Hepatocyte (in vitro differentiated cells): ENCODE results near the gene DVL1. TPM values are rescaled to one million over a fixed set of nuclear protein-coding genes. Genes with fewer than 3 reads are reported as not detected.
A peak's percentile ranks its signal among the peaks of the same experiment; 100 is the strongest.

Experiments
- DNase-seq: peaks from one replicate; pipeline ENCODE4 v3.0.0-alpha.2; 2016; ENCODE audit warnings: low spot score
- H2AFZ ChIP-seq: fragments of 200-600 bp; sonication (generic); 2 replicates; pipeline ENCODE4 v1.6.0; 2016; ENCODE audit warnings: antibody characterized with exemption, mild to moderate bottlenecking
- H3K27ac ChIP-seq: fragments of 200-600 bp; sonication (generic); 2 replicates; pipeline ENCODE4 v1.5.1; 2016; ENCODE audit warnings: mild to moderate bottlenecking
- H3K27me3 ChIP-seq: fragments of 200-600 bp; sonication (generic); 2 replicates; pipeline ENCODE4 v1.6.1; 2016
- H3K36me3 ChIP-seq: fragments of 200-600 bp; sonication (generic); replicated peaks from 2 replicates; pipeline ENCODE4 v1.5.1; 2016; ENCODE audit warnings: low read depth; ENCODE audit not compliant: insufficient read depth
- H3K4me1 ChIP-seq: fragments of 200-600 bp; sonication (generic); 2 replicates; pipeline ENCODE4 v1.5.1; 2016; ENCODE audit warnings: mild to moderate bottlenecking, moderate library complexity; ENCODE audit not compliant: insufficient read depth
- H3K4me2 ChIP-seq: fragments of 200-600 bp; sonication (generic); 2 replicates; pipeline ENCODE4 v1.6.0; 2016
- H3K4me3 ChIP-seq: fragments of 200-600 bp; sonication (generic); 2 replicates; pipeline ENCODE4 v1.5.1; 2016; ENCODE audit warnings: mild to moderate bottlenecking
- H3K79me2 ChIP-seq: fragments of 200-600 bp; sonication (generic); 2 replicates; pipeline ENCODE4 v1.6.0; 2017; ENCODE audit warnings: mild to moderate bottlenecking
- H3K9me2 ChIP-seq: fragments of 200-600 bp; sonication (generic); replicated peaks from 2 replicates; pipeline ENCODE4 v1.6.0; 2017; ENCODE audit warnings: mild to moderate bottlenecking; ENCODE audit not compliant: insufficient read depth
- H3K9me3 ChIP-seq: fragments of 200-600 bp; sonication (generic); 2 replicates; pipeline ENCODE4 v1.5.1; 2016; ENCODE audit warnings: low read depth, mild to moderate bottlenecking
- H4K20me1 ChIP-seq: fragments of 200-600 bp; sonication (generic); 2 replicates; pipeline ENCODE4 v1.6.0; 2016; ENCODE audit warnings: mild to moderate bottlenecking; ENCODE audit not compliant: insufficient read depth, poor library complexity, severe bottlenecking
- CTCF ChIP-seq: fragments of 200-600 bp; sonication (generic); IDR thresholded peaks from 2 replicates; pipeline ENCODE4 v1.5.1; 2016; ENCODE audit warnings: antibody characterized with exemption, mild to moderate bottlenecking; ENCODE audit not compliant: poor library complexity
- EZH2 ChIP-seq: fragments of 200-600 bp; sonication (generic); IDR thresholded peaks from 2 replicates; pipeline ENCODE4 v1.6.1; 2016; ENCODE audit warnings: antibody characterized with exemption, mild to moderate bottlenecking, borderline replicate concordance
- EZH2phosphoT487 ChIP-seq: fragments of 200-600 bp; sonication (generic); IDR thresholded peaks from one replicate; pipeline ENCODE4 v1.6.1; 2018; ENCODE audit warnings: antibody characterized with exemption, mild to moderate bottlenecking, low read depth, moderate library complexity; ENCODE audit not compliant: unreplicated experiment, severe bottlenecking
- WGBS: methylation state at CpG from one replicate; pipeline ENCODE4 v1.1.6; 2016; ENCODE audit warnings: low lambda C conversion rate; ENCODE audit errors: missing lambda C conversion rate; 5-methylcytosine and 5-hydroxymethylcytosine counted together
- polyA plus RNA-seq: library from polyadenylated mRNA; unstranded; fragments of >200 nt; fragmentation: Nextera tagmentation; extraction: Ambion mirVana; gene quantifications from 2 replicates; pipeline ENCODE4 v1.2.1, GENCODE V29; 2016
- total RNA-seq: library from RNA; depleted of rRNA; stranded (reverse); fragments of >200 nt; gene quantifications from 2 replicates; pipeline ENCODE4 v1.2.3, GENCODE V29; 2014

DVL1 gene
- total and polyA plus RNA-seq, 2 experiments from 2014 or later, result 49.1 to 61.6 TPM

- Histone ChIP-seq H3K9me2 (no peaks in the 10 kb centered on the region), H3K4me3 (peak overlapping the region; percentile 40), H3K36me3 (no peaks in the 10 kb centered on the region), H4K20me1 (peaks cover 16% of the 10 kb centered on the region), H3K4me1 (peaks cover 60% of the 10 kb centered on the region), H3K27me3 (no peaks in the 10 kb centered on the region), H3K9me3 (no peaks in the 10 kb centered on the region), H3K27ac (peak overlapping the region; percentile 97), H3K79me2 (peaks cover 41% of the 10 kb centered on the region), H3K4me2 (peak overlapping the region; percentile 90), H2AFZ (no peak overlapping the region)
- no peak for DNase-seq
- TF ChIP-seq EZH2phosphoT487 (no peak), EZH2 (no peak), CTCF (no peak)
- 62% methylated on average over 20 of the region's 26 CpGs for WGBS
These were observed 7.7 kb upstream of the DVL1 start for GRCh38 chr1:1356796-1357401.

- Histone ChIP-seq H3K36me3 (no peaks in the 10 kb centered on the region), H3K9me3 (no peaks in the 10 kb centered on the region), H2AFZ (no peak overlapping the region), H3K4me1 (peaks cover 55% of the 10 kb centered on the region), H3K4me3 (no peak overlapping the region), H3K4me2 (peak overlapping the region; percentile 90), H3K27ac (peak overlapping the region; percentile 97), H4K20me1 (peaks cover 16% of the 10 kb centered on the region), H3K9me2 (no peaks in the 10 kb centered on the region), H3K79me2 (peaks cover 41% of the 10 kb centered on the region), H3K27me3 (no peaks in the 10 kb centered on the region)
- DNase-seq, result no peak
- TF ChIP-seq EZH2 (no peak), EZH2phosphoT487 (no peak), CTCF (no peak)
- no CpG with 5 or more reads among the region's 8 CpGs for WGBS
These were observed 7.1 kb upstream of the DVL1 start for GRCh38 chr1:1356166-1356795.

GRCh38 chr1:1355416-1355815 is 6.2 kb upstream of the DVL1 start:
- Histone ChIP-seq H3K4me3 (peak overlapping the region; percentile 45), H3K4me2 (peak overlapping the region; percentile 90), H3K27me3 (no peaks in the 10 kb centered on the region), H3K9me3 (no peaks in the 10 kb centered on the region), H4K20me1 (peaks cover 16% of the 10 kb centered on the region), H3K4me1 (peaks cover 48% of the 10 kb centered on the region), H3K9me2 (no peaks in the 10 kb centered on the region), H2AFZ (no peak overlapping the region), H3K27ac (no peak overlapping the region), H3K36me3 (no peaks in the 10 kb centered on the region), H3K79me2 (peaks cover 41% of the 10 kb centered on the region)
- TF ChIP-seq CTCF (no peak), EZH2 (no peak), EZH2phosphoT487 (no peak)
- 29% methylated on average over 41 of the region's 52 CpGs for WGBS
- DNase-seq, result peak; percentile 71
